Medulla oblongata (tissue), 1 donor: Measurements from ENCODE around the gene RANBP17.

Experiments
- DNase-seq: peaks from one replicate; pipeline ENCODE4 v3.0.0-alpha.2; 2015; ENCODE audit errors: extremely low spot score

The RANBP17 gene

DNA sequence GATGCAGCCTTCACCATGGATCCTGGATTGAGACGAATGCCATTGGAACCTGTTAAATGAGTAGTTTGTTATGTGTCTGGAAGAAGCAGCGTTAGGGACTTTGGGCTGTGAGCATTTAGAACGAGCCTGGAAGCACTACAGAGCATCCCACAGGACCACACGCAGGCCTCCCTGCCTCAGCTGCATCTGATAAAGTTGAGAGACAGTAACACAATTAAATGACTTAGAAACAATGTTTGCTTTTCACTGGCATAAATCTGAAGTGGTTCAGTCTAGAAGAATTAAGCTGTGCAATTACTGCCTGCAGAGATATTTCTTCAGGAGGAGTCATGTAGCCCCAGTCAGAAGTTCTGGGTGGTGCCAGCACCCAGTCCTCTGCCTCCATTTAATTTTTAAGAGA lies 437.4 kb downstream of the RANBP17 start:
- no peak for DNase-seq

DNA sequence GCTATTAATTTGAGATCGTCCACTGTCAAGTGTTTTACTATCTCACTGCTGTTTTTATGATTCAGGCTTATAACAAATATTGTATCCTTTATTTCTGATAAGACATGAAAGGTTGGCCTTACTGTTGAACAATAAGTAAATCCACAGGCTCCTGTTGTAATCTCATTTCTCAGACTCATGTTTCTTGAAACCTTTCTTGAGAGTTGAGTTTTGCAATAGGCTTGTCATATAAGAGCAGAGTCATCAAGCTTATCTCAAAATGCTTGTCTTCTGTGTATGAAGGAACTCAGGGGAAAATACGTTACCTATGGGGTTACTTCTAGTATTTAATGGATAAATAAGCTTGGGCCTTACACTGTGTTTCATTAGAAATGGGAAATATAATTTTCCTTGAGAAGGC lies 438.0 kb downstream of the RANBP17 start:
- no peak for DNase-seq

DNA sequence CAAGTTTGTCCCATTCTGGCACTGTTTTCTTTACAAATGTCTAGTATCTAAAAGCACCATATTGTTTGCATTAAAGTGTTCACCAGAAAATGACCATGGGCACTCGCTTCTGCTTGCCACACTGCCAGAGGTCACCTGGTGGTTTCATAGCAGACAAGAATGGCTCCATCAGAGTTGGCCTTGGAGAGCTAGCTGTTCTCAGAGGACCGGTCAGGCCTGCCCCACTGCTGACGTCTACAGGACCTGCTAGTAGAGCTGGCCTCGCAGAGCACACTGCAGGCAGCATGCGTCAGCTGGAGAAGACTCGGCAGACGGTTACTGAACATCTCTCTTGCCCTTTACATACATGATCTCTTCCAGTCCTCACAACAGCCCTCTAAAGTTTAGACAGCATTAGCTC lies 438.5 kb downstream of the RANBP17 start:
- no peak for DNase-seq

DNA sequence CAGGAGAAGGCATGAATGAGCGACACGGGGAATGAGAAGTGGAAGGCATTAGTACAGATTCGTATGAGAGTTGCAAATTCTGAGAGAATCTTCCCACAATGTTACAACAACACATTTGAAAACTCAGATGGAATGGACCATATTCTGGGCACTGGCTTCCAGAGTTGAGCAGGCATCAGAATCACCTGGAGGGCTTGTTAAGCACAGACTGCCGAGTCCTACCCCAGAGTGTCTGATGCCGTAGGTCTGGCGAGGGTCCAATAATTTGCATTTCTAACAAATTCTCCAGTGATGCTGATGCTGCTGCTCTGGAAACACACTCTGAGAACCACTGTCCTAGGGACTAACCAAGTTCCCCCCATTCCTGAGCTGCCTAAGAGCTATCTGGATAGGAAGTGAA lies 444.3 kb downstream of the RANBP17 start:
- DNase-seq: no peak

DNA sequence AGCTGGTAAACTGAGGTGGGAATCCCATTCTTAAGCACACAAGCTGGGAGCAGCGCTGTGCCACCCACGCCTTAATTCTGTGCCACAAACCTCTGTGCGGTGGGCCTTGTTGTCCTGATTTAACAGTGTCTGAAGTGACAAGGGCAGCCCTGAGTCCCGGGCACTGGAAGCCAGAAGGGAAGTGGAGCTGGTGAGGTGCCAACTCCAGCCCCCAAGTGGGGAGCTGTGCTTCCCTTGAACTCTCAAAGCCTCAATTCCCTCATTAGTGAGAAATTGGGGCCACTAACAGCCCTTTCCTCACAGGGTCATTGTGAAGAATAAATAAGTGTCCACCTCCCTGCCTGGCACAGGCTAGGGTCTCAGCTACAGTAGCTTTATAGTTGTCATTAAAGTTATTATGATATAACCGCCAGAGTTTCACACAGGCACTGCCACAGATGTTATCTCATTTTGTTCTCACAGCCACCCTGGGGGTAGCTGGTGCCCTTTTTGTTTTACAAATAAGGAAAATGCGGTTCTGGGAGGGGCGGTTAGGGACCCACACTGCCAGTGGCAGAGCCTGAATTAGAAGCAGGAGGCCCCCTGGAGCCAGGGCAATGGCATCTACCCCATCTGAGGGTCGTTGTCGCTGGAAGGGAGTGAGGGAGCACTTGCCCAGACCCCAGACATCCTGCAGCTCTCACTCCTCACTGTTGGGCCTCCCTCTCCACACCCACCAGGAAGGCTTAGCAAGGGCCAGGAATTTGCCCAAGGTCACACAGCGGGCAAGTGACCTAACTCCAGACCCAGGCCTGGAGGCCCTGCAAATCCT lies 445.2 kb downstream of the RANBP17 start:
- no peak for DNase-seq

DNA sequence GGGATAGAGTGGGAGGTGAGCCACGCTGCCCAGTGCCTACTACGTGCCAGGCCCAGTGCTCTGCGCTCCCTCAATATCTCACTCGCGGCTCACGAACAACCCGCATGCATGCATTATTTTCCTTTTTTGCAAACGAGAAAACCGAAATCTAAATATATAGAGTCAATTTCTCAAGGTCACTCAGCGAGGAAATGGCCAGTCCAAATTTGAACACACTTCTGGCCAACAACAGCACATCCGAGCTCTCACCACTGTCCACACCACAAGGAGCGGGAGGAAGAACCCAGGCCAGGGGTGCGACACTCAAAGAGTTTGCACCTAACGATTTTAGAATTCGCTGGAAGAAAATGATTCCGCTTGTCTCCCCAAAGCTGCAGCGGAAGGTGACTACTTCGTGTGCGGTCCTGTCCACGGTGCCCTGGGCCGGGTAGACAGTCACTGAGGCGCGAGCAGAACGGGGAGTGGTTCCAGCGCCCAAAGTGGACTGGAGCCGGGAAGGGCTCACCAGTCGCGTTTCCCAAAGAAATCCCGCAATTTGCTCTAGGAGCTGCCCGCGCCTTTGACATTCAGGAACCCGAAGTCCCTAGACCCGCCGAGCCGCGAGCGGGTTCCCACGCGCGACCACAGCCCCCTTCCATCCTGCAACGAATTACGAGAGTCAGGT lies 446.1 kb downstream of the RANBP17 start:
- no peak for DNase-seq

DNA sequence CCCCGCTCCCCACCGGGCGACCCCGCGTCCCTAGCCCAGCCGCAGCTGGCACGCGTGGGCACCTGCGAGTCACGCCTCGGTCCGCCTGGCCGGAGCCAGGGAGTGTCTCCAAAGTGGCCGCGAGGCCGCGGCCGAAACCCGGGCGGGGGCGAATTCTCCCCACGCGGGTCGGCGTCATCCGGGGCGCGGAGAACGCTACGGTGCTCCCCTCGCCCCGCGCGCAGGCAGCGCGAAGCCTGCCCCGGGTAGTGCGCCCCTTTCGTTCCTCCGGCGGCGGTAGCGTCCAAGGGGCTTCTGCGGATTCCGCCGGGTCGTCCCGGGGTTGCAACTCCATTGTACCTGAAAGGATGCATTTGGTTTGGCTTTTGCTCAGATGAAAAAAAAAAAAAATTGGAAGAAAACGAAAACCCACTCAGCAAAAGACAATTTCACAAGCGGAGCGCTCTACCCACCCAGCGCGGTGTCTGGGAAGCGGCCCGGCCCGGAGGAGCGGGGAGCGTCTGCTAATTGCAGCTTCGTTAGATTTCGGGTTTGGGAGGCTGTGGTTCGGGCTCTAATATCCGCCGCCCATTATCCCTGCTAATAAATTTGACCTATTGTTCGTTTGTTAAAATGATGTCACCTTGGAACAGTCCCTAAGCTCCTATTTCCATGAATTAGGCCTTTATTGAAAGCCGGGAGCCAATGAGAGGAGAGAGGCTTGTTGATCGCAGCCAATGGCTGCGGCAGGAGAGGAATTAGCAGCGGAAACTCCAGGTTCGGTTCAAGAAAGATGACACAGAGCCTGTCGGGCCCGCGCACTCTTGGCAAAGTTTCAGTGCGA lies 446.8 kb downstream of the RANBP17 start, which contains the start of gene TLX3:
TLX3 (plus strand) TSS at position 796 of the 823 bp plus-strand sequence. CDS start 118 bp downstream, outside the sequence.
- no peak for DNase-seq

DNA sequence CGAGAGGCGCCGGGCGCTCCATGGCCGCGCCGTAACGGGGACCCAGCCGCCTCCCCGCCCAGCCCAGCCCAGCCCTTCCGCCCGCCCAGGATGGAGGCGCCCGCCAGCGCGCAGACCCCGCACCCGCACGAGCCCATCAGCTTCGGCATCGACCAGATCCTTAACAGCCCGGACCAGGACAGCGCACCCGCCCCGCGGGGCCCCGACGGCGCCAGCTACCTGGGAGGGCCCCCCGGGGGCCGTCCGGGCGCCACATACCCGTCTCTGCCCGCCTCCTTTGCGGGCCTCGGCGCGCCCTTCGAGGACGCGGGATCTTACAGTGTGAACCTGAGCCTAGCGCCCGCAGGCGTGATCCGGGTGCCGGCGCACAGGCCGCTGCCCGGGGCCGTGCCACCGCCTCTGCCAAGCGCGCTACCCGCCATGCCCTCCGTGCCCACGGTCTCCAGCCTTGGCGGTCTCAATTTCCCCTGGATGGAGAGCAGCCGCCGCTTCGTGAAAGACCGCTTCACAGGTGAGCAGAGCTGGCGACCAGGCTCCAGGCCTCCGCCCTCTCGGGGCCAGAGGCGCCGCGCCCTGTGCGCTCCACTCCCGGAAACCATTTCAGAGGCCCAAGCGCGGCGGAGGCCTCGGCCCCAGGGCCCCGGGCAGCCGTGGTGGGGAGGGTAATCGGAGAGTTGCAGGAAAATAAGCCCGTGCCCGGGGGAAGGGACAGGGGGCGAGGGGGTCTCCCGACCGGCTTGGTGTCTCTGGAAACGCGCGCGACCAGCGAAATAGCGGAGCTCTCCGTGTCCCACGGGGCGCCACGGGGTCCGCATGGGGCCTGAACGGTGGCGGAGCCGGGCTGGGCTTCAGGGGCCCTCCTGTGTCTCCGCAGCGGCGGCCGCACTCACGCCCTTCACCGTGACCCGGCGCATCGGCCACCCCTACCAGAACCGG lies 447.7 kb downstream of the RANBP17 start:
- no peak for DNase-seq

DNA sequence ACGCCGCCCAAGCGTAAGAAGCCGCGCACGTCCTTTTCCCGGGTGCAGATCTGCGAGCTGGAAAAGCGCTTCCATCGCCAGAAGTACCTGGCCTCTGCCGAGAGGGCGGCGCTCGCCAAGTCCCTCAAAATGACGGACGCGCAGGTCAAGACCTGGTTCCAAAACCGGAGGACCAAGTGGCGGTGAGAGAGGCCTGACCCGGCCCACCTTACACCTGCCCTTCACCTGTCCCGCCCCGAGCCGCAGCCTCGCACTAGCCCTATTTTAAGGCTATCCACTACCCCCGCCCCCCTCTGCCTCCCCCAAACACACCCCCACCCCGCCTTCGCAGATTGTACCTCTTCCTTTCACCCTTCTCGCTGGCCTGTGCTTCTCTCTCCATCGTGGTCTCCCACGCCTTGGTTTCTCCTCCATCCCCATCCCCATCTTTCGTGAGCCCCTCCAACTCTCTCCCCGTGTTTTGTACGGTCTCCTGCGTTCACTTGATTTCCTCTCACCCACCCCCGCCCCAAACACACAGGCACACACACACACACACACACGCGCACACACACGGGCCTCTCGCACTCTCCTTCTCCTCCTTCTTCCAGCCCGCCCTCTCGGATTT lies 448.5 kb downstream of the RANBP17 start:
- DNase-seq: no peak

DNA sequence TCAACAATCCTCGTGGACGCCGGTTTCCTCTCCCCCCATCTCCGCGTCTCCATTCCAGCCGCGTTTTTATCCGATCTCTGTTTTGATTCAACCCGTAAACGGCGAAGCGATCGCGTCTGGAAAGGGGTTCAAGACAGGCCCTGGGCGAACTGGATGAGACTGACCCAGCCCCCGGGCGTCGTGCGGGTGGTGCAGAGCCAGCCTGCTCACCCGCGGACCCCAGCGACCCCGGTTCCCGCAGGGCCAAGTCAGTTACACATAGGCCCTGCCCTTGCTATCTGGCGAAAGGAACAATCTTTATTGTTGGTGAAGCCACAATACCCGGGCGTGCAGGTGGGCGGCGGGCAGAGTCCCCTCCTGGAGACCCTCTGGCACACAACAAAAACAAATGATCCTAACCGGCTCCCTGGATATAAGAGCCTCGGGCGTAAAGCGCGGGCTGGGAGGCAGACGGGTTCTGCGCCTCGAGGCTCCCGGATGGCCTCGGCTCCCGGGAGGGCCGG lies 449.1 kb downstream of the RANBP17 start:
- no peak for DNase-seq

DNA sequence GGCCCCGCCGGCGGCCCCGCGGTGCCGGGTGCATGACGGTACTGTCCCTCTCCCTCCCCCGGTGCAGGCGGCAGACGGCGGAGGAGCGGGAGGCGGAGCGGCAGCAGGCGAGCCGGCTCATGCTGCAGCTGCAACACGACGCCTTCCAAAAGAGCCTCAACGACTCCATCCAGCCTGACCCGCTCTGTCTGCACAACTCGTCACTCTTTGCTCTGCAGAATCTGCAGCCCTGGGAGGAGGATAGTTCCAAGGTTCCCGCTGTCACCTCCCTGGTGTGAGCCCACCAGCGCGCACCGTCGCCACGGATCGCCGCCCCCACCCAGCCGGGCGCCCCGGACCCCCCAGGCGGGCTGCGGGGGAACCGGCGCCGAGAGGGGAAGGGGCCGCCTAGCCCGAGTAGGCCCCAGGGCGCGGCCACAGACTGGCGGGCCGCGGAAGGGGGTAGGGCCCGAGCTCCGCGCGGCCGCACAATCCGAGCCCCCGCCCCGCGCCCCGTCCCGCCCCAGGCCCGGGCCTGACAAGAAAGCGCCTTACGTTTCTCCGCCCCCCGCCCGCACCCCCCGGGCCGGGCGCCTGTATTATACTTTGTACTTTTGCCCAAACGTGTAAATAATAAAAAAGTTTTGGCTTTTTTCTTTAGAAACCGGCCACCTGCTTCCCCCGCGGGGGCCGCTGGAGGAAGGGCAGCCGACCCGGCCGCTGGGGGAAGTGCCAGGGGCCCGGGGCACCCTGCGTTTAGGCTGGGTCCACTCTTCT lies 449.7 kb downstream of the RANBP17 start:
- DNase-seq: no peak

DNA sequence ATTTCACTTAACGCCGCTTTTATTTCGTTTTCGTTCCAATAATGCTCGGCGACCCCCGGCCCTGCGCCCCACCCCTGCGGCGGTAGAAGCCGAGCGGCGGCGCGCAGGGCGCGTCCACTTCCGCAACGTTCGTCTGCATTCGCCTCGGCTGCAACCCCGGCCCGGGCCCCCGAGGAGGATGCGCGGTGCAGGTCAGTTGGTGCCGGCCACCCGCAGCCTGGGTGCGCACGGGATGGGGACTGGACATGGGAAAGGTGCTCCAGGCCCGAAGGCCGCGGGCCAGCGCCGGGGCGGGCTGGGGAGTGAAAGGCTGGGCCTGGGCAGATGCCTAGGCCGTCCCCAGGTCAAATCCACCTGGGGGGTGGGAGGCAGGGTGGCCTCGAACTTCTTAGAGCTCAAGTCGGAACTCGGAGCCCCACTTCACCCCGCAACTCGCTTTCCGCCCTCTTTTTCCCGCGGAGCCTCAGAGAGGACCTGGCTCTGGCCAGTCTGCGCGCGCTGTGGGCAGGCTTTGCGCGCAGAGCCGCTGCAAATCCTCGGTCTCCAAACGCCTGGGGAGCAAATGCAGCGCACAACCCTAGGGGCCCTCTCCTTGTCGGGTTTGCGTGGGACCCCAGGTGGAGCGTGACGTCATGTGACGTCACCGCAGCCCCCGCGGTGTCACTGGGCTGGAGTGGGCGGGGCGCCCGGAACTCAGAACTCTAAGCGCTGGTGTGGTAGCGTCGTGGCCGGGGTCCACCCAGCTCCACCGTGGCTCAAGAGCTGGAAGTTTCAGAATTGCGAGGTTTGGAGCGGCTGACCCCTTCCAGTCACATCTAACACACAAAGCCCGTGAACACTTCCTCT lies 450.5 kb downstream of the RANBP17 start:
- DNase-seq: no peak

DNA sequence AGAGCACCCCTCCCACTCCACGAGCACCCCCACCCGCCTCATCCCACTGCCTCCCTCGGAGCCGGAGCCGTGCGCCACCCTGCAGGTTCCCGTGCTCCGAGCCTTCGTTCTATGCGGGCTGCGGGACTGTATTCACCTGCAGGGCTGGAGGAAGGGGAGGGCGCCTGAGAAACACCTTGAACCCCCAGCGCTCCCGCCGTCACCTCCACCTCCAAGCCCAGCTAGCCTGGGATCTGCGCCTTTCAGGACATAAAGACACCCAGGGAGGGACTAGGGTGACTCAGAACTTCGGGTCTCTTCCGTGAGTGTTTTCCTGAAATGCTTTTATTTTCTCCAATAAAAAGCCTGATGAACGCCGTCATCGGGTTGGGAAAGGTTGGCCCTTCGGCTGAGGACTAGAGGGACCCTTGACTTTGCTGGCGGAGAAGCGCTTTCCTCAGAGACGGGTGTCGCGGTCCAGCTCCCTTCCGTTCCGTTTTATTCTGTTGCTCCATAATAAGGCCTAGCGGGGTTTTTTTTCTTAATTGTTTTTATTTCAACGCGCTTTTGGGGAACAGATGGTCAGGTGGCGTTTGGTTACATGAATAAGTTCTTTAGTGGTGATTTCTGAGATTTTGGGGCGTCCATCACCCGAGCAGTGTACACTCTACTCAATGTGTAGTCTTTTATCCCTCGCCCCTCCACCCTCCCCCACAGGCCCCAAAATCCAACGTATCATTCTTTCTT lies 451.8 kb downstream of the RANBP17 start:
- no peak for DNase-seq

DNA sequence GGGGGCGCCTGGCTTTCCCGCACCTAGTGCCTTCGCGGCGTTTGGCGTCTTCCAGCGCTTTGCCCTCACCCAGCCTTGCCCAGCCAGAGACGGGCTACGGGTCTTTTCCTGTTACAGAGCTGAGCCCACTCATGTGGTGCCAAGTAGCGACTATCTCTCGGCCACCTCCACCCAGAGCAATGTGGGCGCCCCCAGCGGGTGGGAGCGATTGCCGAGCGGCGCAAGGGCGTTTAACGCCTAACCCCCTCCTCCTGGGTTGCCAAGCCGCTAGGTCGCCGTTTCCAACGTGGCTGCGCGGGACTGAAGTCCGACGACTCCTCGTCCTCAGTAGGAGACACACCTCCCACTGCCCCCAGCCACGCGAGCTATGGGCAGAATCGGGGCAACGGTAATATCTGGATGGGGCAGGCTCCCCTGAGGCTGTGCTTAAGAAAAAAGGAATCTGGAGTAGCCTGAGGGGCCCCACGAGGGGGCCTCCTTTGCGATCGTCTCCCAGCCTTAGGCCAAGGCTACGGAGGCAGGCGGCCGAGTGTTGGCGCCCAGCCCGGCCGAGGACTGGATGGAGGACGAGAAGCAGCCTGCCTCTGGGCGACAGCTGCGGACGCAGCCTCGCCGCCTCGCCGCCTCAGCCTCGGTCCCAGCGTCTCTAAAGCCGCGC lies 453.0 kb downstream of the RANBP17 start:
- no peak for DNase-seq

DNA sequence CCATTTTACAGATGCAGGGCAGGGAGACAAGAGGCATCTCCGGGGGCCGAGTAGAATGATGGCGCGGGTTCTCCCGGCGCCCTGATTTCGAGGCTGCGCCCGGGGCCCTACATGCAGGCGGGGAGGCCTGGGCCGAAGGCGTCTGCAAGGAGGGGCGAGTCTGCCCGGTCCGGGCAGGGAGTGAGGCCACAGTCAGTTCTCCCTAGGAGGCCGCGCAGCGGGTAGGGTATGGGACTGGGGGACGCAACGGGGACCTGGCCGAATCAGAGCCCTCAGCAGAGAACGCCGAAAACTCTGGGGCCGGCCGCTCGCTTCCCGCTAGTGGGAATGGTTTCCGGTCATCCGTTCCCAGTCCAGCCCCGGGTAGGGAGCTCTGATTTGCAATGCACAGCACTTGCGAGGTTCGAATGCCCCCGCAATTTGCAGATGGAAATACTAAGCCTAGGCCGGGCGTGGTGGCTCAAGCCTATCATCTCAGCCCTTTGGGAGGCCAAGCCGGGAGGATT lies 453.6 kb downstream of the RANBP17 start:
- DNase-seq: no peak

DNA sequence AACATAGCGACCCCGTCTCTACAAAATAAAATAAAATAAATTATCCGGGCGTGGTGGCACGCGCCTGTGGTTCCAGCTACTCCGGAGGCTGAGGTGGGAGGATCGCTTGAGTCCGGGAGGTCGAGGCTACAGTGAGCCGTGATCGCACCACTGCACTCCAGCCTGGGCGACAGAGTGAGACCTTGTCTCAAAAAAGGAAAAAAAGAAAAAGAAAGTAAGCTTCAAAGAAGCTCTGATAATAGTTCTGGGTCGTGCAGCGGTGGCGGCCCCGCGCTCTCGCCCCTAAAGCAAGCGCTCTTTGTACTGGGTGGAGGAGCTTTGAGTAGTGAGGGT lies 454.1 kb downstream of the RANBP17 start:
- DNase-seq: no peak

DNA sequence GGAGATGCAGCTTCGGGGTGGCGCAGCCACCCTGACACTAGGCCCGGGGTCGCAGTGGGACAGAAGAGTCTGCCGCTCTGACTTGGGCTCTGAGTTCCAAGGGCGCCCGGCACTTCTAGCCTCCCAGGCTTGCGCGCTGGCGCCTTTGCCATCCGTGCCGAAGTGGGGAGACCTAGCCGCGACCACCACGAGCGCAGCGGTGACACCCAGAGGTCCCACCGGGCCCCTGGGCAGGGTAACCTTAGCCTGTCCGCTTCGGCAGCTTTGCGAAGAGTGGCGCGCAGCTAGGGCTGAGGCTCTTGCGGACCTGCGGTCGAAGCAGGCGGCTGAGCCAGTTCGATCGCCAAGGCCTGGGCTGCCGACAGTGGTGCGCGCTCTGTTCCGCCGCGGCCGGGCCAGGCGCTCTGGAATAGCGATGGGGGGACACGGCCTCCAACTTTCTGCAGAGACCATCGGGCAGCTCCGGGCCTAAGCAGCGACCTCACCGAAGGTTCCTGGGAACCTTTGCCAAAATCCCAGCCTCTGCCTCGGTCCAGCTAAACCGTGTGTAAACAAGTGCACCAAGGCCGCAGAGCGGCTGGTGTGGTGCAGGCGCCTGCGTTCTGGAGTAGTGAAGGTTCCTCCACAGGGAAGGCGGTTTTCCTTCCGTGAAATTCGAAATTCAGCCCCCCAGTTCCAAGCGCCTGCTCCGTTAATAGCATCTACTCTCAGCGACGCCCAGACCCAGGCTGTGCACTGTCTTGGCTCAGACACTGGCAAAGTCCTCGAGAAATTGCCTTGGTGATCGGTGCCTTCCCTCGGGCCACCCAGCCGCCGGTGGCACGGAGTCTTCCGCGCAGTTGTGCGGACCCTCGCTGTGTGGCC lies 454.7 kb downstream of the RANBP17 start:
- DNase-seq: no peak
